Aorta (tissue), 5 donors: ENCODE measurements around the gene EGFL6. TPM values are rescaled to one million over a fixed set of nuclear protein-coding genes. Genes with fewer than 3 reads are reported as not detected.
A peak's percentile ranks its signal among the peaks of the same experiment; 100 is the strongest.

Source experiments
- ATAC-seq: fragments of 200-7000 bp; cut with Tn5 transposase; one replicate; pipeline ENCODE4 v1.9.1; 2022; ENCODE audit warnings: moderate library complexity; ENCODE audit not compliant: low FRiP score
- DNase-seq, 2 donors: peaks; one replicate each; pipeline ENCODE4 v3.0.0-alpha.2; 2020
- H3K27ac ChIP-seq, 2 donors: one replicate each; pipeline ENCODE4 v1.5.1; 2013; ENCODE audit warnings: low read length in 2 of 2, mild to moderate bottlenecking in 2 of 2, moderate library complexity in 2 of 2, control low read depth in 1 of 2, inconsistent platforms in 1 of 2, low read depth in 1 of 2
- H3K27me3 ChIP-seq, 2 donors: one replicate each; pipeline ENCODE4 v1.6.1; 2013; ENCODE audit warnings: control low read depth in 1 of 2, low read length in 1 of 2, mild to moderate bottlenecking in 1 of 2, moderate library complexity in 1 of 2; ENCODE audit not compliant: insufficient read depth in 2 of 2, control insufficient read depth in 1 of 2
- H3K36me3 ChIP-seq, 2 donors: one replicate each; pipeline ENCODE4 v1.6.1; 2013; ENCODE audit warnings: control low read depth in 1 of 2, low read length in 1 of 2, mild to moderate bottlenecking in 1 of 2; ENCODE audit not compliant: insufficient read depth in 2 of 2, control insufficient read depth in 1 of 2
- H3K4me1 ChIP-seq, 2 donors: one replicate each; pipeline ENCODE4 v1.6.1; 2013; ENCODE audit warnings: low read length in 2 of 2, control low read depth in 1 of 2, mild to moderate bottlenecking in 1 of 2, moderate library complexity in 1 of 2; ENCODE audit not compliant: insufficient read depth in 2 of 2, control insufficient read depth in 1 of 2
- H3K4me3 ChIP-seq, 2 donors: one replicate each; pipeline ENCODE4 v1.5.1; 2013; ENCODE audit warnings: low read length in 2 of 2, control low read depth in 1 of 2, mild to moderate bottlenecking in 1 of 2
- H3K9me3 ChIP-seq: one replicate; pipeline ENCODE4 v1.6.1; 2013; ENCODE audit warnings: mild to moderate bottlenecking, low read length; ENCODE audit not compliant: control insufficient read depth
- WGBS, 2 donors: extraction: QIAGEN DNeasy Blood & Tissue Kit; methylation state at CpG; one replicate each; pipeline ENCODE4 v1.1.7; 2013; 5-methylcytosine and 5-hydroxymethylcytosine counted together
- intact Hi-C, 2 donors: fragments of 100-400 bp; cut with DNase I; formaldehyde crosslinking; loops; one replicate each; pipeline versions ENCODE4 v1.14.2 to v1.15.0; 2022
- long read RNA-seq, 2 donors: library from polyadenylated mRNA; unstranded; transcript quantifications; one replicate each; pipeline ENCODE4 v2.0.0, GENCODE V29; 2020 to 2021
- polyA plus RNA-seq, 2 donors: library from polyadenylated mRNA; stranded (reverse); fragments of 200-250 nt; gene quantifications; one replicate each; pipeline ENCODE4 v1.2.3, GENCODE V29; 2013
- total RNA-seq, 2 donors: library from RNA; stranded (reverse); fragmentation: NEBNext Ultra II Directional; extraction: Animal tissue kit (Norgen Biotek cat#: 25700); gene quantifications; one replicate each; pipeline ENCODE4 v1.2.1, GENCODE V29; 2021
- donor health status: healthy with polysubstance abuse.
- donor health status: Bipolar disorder and iron deficiency.
- donor health status: DM: no; HTN: no; CAD: no.
- donor health status: DM: no; HTN: no; CAD: no.
- donor health status: DM: yes; HTN: yes; CAD: no.

EGFL6 gene
- under 1 TPM; 0.23 to 0.60 TPM for total RNA-seq
- polyA plus RNA-seq, result not detected
- long read RNA-seq, donor 1, partial matches to known transcripts, result 0 of 2 reads
- long read RNA-seq, donor 1, other reads (novel, unspliced or antisense), result 0 of 2 reads
- long read RNA-seq, donor 2, result 0 reads

DNA sequence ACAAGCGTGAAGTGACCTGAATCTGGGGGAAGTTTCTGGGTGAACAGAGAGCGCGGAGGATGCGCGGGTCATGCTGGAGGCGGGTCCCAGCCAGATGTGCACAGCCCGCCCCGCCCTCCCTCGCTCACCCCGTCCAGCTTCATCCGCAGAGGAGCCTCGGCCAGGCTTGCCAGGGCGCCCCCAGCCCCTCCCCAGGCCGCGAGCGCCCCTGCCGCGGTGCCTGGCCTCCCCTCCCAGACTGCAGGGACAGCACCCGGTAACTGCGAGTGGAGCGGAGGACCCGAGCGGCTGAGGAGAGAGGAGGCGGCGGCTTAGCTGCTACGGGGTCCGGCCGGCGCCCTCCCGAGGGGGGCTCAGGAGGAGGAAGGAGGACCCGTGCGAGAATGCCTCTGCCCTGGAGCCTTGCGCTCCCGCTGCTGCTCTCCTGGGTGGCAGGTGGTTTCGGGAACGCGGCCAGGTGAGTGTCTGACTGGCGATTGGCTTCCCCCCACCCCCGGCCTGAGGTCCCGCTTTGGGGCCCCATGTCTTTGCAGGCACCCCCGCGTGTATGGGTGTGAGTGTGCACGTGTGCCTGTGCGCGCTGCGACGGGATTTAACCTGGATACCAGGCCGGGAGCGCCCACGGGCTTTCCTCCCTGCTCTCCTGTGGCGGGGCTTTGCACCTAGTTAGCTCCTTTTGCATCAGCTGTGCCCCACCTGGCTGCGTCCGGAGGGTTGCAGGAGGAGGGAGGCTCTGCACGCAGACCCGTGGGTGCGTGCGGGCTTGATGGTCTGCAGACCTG lies at the start of gene EGFL6:
TSS of gene EGFL6 (plus strand) at position 123 of the 782 bp plus-strand sequence. CDS start at position 384, 261 bp downstream.
- no peaks in the 10 kb centered on the region for H3K4me1 ChIP-seq
- no peaks in the 10 kb centered on the region for H3K9me3 ChIP-seq
- H3K36me3 ChIP-seq, result no peaks in the 10 kb centered on the region
- H3K27ac ChIP-seq, result no peak within 1 kb of the TSS
- no peaks in the 10 kb centered on the region for H3K27me3 ChIP-seq
- H3K4me3 ChIP-seq, result peak within 1 kb of the TSS in 1 of 2 donors; percentile 18
- ATAC-seq, result peak; percentile 36
- WGBS, 2 donors, result 3 to 14% methylated on average over 42 to 57 of the region's 57 CpGs
- peak in 1 of 2 donors; percentile 69 for DNase-seq
- intact Hi-C loops, result no loop called here

DNA sequence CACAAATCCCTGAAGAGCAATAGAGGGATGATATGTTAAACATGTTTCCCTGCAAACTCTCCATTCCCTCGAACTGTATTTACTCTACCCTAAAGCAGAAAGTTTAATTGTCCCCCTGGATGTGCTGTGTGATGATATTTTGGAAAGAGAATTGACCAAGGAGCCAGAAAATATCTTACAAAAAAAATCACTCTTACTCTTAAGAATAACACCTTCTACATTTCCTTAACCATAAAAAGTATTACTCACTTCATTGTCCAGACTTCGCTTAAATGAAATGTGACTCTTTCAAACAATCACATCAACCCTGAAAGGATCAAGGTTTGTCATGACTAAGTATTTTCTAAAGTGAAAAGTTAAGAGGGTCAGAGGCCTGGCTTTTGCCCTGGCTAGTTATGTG lies 49.0 kb upstream of the EGFL6 start:
- intact Hi-C loops, result no loop called here
- DNase-seq, result no peak
- WGBS, 2 donors, result 29 to 40% methylated on average over 2 of the region's 2 CpGs
- Histone ChIP-seq H3K27me3 (no peaks in the 10 kb centered on the region), H3K27ac (no peak overlapping the region), H3K9me3 (no peaks in the 10 kb centered on the region), H3K36me3 (no peaks in the 10 kb centered on the region), H3K4me1 (peaks cover 0 to 8% of the 10 kb centered on the region in 2 donors), H3K4me3 (no peak overlapping the region)
- ATAC-seq, result no peak

GRCh38 chrX:13520936-13521335 lies 48.5 kb upstream of the EGFL6 start:
- 7 to 19% methylated on average over 2 of the region's 2 CpGs for WGBS, 2 donors
- Histone ChIP-seq H3K27ac (no peak overlapping the region), H3K27me3 (no peaks in the 10 kb centered on the region), H3K9me3 (no peaks in the 10 kb centered on the region), H3K36me3 (no peaks in the 10 kb centered on the region), H3K4me3 (no peak overlapping the region), H3K4me1 (peaks cover 0 to 8% of the 10 kb centered on the region in 2 donors)
- no peak for ATAC-seq
- no peak for DNase-seq
- intact Hi-C loops, result no loop called here

- Histone ChIP-seq H3K4me1 (peaks cover 0 to 8% of the 10 kb centered on the region in 2 donors), H3K27me3 (no peaks in the 10 kb centered on the region), H3K9me3 (no peaks in the 10 kb centered on the region), H3K27ac (no peak overlapping the region), H3K4me3 (no peak overlapping the region), H3K36me3 (no peaks in the 10 kb centered on the region)
- intact Hi-C loops, result no loop called here
- DNase-seq, result no peak
- WGBS, 2 donors, result 53 to 67% methylated on average over 1 of the region's 1 CpG
- ATAC-seq, result no peak
Measured at GRCh38 chrX:13522811-13523210, 46.6 kb upstream of the EGFL6 start.

- no peak for ATAC-seq
- intact Hi-C loops, result no loop called here
Measured at GRCh38 chrX:13533726-13534125, 35.7 kb upstream of the EGFL6 start.

GRCh38 chrX:13535376-13536165 lies 33.8 kb upstream of the EGFL6 start:
- Histone ChIP-seq H3K27ac (no peak overlapping the region), H3K4me1 (no peaks in the 10 kb centered on the region), H3K9me3 (no peaks in the 10 kb centered on the region), H3K4me3 (no peak overlapping the region), H3K27me3 (no peaks in the 10 kb centered on the region), H3K36me3 (no peaks in the 10 kb centered on the region)
- WGBS, 2 donors, result 84 to 92% methylated on average over 7 of the region's 7 CpGs
- ATAC-seq, result no peak
- intact Hi-C loops, result no loop called here
- DNase-seq, result no peak

More at GRCh38 chrX:13533726-13534125, 35.7 kb upstream of the EGFL6 start:
- Histone ChIP-seq H3K27ac (no peak overlapping the region), H3K27me3 (no peaks in the 10 kb centered on the region), H3K9me3 (no peaks in the 10 kb centered on the region), H3K4me3 (no peak overlapping the region), H3K4me1 (no peaks in the 10 kb centered on the region), H3K36me3 (no peaks in the 10 kb centered on the region)
- 22 to 23% methylated on average over 3 of the region's 3 CpGs for WGBS, 2 donors
- no peak for DNase-seq

DNA sequence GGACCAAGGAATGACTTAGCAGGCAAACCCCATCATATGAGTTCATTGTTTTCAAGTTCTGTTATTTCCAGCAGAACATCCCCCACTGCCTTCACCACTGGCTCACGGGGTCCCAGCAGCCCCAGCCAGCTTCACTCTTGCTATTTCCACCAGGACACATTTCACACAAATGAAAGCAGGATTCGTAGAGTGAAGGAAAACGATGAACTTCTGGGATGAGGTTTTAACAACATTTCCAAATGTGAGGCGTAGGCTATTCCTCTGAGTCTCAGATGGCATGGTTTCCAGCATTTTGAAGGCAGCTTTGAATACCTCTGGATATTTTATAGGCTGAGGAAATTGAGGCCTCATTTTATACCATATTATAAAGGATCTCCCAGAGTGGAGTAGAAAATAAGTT lies 32.9 kb upstream of the EGFL6 start:
- H3K36me3 ChIP-seq, result no peaks in the 10 kb centered on the region
- 73 to 90% methylated on average over 4 of the region's 4 CpGs for WGBS, 2 donors
- intact Hi-C loops, result no loop called here
- no peaks in the 10 kb centered on the region for H3K9me3 ChIP-seq
- DNase-seq (no peak), ATAC-seq (no peak)
- no peaks in the 10 kb centered on the region for H3K4me1 ChIP-seq
- H3K27me3 ChIP-seq, result no peaks in the 10 kb centered on the region
- no peak overlapping the region for H3K27ac ChIP-seq
- no peak overlapping the region for H3K4me3 ChIP-seq

GRCh38 chrX:13538414-13538813 lies 31.0 kb upstream of the EGFL6 start:
- WGBS, 2 donors, result 71 to 76% methylated on average over 3 of the region's 3 CpGs
- Histone ChIP-seq H3K27me3 (no peaks in the 10 kb centered on the region), H3K27ac (no peak overlapping the region), H3K4me1 (no peaks in the 10 kb centered on the region), H3K4me3 (no peak overlapping the region), H3K36me3 (no peaks in the 10 kb centered on the region), H3K9me3 (no peaks in the 10 kb centered on the region)
- ATAC-seq (no peak), DNase-seq (no peak)
- intact Hi-C loops, result no loop called here
